ENCODE measurements around the gene ATP6V0E2.
"Not testable (repeated sequence)": the region's sequence is repeated elsewhere in the genome, so short reads cannot be mapped to it uniquely, and the experiment has no call there.

The ATP6V0E2 gene

DNA sequence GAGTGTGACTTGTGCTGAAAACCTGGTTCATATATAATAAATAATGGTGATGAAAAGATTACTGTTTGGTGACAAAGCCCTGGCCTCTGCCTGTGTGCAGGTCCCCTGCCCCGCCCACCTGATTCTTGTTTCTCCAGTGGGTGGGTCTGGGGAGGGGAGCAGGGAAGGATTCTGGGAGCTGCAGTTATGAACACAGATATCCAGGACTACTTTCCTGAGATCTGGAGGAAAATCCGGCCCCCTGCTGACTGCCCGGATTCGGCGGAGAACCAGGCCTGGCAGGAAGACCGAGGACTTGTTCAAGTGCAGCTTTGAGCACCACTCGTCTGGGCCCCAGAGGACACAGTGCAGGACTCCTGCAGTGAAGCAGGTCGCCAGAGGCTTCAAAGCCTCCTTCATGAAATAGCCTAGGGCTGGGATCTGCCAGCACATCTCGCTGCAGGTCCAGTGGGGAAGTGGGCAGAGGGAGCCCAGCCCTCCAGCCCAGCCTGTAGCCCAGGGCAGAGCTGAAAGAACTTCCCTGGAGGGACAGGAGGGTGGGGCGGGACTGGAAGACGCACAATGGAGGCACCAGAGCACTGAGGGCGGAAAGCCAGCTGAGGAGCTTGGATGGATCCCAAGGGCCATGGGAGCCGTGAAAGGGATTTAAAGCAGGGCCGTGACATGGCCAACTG is 7.0 kb downstream of the ATP6V0E2 start:
- DNase-seq, result no peak

DNA sequence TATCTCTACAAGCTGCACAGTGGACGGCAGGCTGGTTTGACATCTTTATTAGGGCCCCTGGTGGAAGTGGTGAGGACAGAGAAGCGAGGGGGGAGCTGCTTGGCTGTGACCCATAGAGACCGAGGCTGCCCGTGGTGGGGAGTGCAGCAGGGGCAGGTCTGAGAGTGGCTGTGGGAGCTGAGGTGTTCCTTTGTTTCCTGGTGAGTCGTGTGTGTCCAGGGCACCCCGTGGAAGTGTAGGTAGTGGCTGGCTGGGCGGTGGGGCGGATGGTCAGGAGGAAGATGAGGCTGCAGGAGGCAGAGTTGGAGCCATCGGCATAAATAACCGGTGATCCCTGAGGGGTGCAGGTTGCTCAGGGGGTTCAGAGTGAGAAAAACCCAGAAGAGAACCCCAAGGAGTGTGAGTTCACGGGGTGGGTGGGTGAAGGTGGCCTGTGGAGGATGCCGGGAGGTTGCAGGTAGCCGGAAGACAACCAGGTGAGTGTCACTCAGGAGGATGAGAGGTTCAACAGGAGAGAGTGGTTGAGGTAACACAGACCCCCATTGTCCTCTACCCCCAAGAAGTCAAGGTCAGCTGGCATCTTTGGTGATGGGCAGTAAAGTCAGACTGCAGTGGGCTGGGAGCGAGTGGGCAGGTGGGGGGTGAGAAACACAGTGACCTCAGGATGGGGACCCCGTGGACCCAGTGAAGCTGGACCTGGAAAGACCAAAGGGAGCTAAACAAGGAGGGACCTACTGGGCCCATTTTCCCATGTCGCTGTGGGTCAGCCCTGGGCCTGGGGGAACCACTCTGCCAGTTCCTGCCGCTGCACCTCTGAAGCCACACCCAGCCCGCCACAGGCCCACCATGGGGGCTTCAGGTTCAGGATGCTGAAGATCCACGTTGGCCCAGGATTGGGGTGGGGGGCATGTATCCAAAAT is 7.8 kb downstream of the ATP6V0E2 start:
- no peak for DNase-seq

DNA sequence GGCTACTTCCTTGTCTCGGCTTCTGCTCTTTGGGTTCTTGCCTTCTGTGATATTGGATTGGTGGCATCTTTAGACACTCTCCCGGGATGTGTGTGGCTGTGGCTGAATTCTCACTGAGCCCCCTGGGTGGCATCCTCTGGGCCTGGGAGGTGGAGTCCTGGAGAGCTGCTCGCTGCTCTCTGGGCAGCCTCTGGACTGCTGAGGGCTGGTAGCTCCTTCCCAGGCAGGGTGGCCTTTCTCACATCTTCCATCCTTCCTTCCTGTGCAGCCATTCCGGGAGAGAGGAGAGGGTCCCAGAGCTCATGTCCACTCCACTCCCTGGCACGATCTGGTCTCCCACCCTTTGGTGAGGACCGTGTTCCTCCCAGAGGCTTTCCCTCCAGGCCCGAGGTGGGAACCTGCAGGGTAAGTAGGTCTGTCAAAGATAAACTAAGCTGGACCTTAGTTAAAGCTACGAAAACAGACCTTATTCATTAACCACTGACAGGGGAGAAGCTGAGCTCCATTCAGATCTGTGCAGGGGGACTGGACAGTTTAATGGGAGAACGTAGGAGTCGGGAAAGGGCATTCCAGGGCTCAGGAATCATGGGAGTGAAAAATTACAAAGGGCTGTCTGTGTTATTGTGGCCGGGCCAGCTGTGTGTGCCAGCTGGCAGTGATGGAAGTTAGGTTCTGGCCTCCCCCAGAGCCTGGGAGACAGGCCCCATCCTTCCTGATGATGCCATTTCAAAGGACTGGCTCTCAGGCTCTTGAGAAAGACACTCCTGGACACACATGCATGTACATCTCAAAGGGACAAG is 8.7 kb downstream of the ATP6V0E2 start:
- DNase-seq, result peak; percentile 25

DNA sequence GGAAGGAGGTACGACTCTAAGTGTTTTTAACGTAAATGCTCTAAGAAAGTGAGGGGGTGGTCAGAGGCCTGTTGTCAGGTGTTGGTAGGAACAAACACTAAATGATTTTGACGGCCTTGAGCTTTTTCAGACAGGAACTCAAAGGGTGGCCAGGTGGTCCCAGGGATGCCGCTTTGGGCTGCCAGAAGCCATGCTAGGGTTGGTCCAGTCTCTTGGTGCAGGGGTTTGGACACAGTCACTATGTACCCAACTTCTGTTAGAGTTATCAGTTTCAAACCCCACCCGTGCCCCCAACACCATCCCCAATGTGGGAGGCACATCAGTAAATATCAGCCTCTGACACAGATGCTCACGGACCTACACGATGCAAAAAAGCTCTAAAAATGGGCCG is 9.3 kb downstream of the ATP6V0E2 start:
- no peak for DNase-seq

DNA sequence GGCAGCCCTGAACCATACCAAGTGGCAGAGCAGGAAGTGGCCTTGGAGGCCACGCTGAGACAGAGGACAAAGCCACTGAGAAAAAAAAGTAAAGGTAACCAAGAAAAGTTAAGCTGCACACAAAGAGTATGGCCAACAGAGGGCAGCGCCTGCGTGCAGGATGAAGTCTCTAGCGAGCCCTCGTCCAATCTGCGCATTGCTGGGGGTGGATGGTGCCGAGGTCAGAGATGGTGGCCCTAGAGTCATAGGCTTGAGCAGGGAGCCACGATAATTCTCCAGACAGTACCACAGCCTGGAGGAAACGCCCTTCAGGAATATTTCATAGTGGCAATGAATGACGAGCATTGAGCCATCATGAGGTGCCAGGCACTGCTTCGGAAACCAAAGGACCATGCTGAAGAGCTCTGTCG is 9.7 kb downstream of the ATP6V0E2 start:
- DNase-seq, result peak; percentile 78

DNA sequence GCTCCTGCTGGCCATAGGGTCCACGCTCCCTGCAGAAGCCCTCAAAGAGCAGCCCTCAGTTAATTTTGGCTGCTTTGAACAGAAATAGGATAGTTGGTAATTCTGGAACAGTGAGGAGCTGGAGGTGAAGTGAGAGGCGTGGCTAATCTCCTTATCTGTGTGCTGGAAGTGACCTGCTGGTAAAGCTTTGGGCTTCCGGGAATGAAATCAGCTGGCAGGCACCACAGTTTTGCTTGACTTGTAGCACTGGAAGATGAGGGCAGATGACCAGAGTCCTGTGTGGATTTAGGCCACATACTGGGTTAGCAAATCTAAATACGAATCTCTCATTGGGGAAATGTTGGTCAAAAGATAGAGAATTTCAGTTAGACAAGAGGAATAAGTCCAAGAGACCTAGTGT is 10.2 kb downstream of the ATP6V0E2 start:
- no peak for DNase-seq

DNA sequence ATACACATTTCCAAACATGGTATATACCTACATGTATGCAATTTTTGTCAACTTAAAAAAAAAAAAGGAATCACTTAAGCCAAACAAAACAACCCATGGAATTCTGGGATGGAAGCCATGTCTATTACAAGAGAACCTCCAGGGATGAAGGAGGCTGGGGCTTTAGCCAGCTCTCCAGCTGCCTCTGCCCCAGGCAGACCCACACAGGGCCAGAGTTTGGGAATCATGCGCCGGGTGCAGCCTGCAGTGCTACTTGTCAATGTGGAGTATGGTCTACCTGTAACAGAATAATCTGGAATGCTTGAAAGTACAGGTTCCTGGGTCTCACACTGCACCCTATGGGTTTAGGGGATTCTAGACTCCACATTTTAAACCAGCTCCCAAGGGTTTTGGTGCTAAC is 10.8 kb downstream of the ATP6V0E2 start:
- DNase-seq, result no peak

DNA sequence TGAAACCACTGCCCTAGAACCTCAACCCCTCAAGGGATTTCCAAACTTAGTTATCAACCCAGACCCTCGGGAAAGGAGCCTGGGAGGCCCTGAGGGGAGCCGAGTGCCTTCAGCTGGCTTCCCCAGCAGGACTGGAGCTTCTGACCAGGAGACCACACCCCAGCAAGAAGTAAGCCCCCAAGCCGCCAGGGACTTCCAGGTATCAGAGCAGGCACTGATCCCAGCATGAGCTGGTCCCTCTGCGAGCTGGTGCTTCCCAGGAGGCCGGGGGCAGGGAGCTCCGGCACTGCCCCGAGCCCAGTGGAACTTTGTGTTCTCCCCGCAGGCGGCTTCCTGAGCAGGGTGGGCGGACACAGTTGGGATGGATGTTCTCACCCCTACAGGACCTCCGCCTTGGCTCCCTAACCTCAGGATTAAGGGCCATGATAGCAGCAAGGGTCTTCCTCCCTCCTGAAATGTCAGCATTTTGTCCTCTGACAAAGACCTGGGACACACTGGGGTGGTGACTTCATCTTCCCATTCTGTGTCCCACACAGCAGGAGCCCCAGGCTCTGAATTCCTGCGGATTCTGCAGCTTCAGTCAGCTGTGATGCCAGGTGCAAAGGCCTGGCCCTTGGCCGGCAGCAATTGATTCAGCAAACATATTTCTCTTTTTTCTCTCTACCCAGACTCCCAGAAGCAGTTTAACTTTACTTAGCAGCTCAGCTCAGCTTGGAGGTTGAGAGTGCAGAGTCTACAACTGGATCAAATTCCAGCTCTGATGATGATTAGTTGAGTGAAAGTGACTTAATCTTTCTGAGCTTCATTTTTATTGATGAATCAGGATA is 11.6 kb downstream of the ATP6V0E2 start:
- peak; percentile 57 for DNase-seq

DNA sequence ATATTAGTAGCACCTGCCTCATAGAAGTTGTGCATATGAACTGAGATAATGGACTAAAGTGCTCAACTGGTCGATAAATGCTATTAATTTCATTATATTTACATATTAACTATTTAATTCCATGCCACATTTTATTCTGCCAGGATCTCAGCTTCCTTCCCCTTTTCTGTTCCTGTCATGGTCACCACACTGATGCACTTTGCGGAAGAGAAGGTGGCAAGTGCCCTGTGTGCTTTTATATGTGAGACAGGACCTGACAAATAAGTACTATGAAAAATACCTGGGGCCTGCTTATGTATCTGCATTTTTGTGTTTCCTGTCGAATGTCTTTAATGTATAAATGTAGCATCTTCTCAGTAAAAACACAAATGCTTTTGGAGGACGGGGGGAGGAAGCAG is 12.2 kb downstream of the ATP6V0E2 start:
- no peak for DNase-seq

DNA sequence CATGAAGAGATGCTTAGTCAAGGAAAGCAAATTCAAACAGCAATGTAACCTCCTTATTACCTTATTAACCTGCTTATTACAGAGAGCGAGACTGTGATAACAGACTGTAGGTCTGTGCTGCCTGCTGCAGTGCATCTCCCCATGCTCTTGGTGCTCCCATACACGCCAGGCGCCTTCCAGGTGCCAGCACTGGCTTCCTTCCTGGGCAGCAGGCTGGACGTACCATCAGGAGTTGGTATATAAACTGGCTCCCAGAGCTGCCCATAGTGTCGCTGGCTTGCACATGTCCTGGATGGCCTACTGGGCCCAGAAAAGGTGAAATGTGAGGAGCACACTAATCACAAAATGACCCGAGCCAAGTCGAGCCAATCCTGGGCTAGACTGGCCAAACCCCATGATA is 13.5 kb downstream of the ATP6V0E2 start:
- DNase-seq, result no peak

DNA sequence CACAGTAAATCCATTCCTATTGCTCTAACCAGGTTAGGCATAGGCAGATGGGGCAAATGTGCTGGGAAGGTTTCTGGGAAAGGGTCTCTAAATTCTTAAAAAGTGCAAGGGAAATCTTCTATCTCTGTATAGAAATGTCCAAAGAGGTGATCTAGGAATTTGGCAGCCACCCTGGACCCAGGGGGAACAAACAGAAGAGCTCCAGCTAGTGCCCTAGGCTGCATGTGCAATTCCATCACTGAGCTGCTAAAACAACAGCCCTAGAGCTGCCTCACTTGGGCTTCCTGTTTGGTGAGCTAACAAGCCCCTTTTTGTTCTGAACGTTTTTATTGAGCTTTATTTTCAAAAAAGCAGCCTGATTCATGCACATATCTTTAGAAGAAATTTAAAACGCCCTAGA is 16.9 kb downstream of the ATP6V0E2 start:
- not testable (repeated sequence) for DNase-seq

DNA sequence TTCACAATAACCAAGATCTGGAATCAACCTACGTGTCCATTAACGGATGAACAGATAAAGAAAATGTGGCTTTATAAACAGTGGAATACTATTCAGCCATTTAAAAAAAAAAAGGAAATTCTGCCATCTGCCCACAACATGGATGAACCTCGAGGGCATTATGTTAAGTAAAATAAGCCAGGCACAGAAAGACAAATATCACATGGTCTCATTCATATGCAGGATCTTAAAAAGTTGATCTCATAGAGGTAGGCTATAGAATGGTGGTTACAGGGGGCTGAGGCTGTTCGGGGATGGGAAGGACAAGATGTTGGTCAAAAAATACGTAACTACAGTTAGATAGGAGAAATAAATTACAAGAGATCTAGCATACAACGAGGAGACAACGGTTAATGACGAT is 21.2 kb downstream of the ATP6V0E2 start:
- not testable (repeated sequence) for DNase-seq

DNA sequence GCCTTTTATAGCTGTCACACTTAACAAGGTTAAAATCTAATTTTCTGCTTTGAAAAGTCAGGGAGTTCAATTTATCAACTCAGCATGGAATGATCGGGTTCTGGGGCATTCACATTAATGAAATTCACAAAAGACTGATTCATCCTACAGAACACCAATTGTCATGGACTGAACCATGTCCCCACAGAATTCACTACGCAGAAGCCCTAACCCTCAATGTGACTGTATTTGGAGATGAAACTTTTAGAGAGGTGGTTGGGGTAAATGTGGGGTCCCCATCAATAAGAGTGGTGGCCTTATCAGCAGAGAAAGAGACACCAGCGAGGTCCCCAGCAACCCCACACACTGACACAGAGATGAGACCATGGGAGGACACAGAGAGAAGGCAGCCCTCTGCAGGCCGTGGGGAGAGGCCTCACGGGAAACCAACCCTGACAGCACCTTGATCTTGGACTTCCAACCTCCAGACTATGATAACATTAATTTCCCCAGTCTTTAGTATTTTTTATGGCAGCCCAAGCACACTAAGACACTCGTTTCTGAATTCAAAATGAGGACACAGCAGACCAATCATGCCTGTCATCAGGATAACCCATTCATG is 34.1 kb downstream of the ATP6V0E2 start:
- not testable (repeated sequence) for DNase-seq

DNA sequence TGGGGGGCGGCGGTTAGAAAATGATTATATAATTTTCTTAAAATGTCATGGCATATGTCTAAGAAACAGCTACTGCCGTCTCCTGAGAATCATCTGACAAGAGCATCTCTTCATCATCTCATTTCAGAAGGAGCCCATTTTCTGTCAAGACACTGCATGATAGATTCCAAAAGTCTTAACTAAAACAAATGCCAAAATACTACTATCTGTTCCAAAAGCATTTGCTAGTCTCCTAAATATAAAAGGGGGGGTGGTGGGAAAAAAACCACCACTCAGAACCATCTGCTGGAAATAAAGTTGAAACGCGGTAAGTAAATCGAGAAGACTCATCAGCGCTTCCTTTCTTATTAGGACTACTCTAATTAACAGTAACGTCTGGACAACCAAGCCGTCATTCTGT is 36.5 kb downstream of the ATP6V0E2 start:
- DNase-seq, result not testable (repeated sequence)

DNA sequence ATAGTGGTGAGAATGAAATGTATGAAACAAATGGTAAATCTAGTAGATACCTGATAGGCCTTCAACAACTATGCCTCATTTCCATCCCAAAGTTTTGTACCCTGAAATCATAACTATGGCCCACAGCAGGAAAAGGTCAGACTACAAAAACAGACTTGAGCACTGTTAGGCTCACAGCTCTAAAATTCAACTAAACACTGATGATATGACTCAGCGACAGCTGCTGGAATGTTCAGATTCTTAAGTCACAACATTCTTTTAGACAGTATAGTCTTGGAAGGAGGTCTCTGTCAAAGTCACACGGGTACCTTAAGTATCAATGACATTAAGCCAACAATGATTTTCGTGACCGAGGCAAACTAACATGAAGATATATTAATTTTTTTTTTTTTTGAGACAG is 38.4 kb downstream of the ATP6V0E2 start:
- not testable (repeated sequence) for DNase-seq

DNA sequence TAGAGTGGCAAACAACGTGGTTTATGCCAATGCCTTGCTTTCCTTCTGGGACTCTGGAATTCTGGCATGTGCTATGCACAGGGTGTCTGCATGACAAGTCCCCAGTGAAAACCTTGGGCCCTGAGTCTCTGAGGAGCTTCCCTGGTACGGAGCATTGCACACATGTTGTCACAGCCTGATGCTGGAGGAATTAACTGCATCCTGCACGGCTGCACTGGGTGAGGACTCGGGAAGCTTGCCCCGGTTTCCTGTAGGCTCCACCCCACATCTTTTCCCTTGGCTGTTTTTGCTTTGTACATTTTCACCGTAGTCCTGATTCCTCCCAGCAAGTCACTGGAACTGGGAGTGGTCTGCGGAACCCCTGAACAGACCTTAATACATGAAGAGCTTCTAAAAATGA is 52.6 kb downstream of the ATP6V0E2 start:
- not testable (repeated sequence) for DNase-seq

All from eye (tissue), 1 donor.